GM19438 (cell line): ENCODE measurements around the gene GRB10.
"Not testable (repeated sequence)": the region's sequence is repeated elsewhere in the genome, so short reads cannot be mapped to it uniquely, and the experiment has no call there.

Source experiments
- ATAC-seq: cut with Tn5 transposase; IDR thresholded peaks from one replicate; pipeline ENCODE4 v1.9.1; 2021; ENCODE audit warnings: low read depth; ENCODE audit not compliant: unreplicated experiment

Gene GRB10

GRCh38 chr7:50781381-50782293 is 1.1 kb downstream of the GRB10 start:
- ATAC-seq: no peak

DNA sequence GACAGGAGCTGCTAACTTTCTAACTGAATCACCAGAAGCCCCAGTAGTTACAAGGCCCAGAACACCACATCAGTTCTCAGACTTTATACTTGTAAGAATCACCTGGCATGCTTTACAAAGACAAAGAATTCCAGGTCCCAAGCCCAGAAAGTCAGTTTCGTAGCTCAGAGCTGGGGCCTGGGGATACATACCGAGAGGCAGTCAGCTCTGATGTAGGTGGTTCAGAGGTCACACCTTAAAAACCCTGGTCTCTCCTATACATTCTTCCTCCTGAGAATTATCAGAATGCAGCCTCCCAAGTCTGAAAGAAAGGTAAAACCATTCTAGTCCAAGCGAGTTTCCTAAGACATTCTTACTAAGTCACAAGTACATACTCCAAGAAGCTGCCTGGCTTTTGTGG is 2.3 kb downstream of the GRB10 start:
- no peak for ATAC-seq

DNA sequence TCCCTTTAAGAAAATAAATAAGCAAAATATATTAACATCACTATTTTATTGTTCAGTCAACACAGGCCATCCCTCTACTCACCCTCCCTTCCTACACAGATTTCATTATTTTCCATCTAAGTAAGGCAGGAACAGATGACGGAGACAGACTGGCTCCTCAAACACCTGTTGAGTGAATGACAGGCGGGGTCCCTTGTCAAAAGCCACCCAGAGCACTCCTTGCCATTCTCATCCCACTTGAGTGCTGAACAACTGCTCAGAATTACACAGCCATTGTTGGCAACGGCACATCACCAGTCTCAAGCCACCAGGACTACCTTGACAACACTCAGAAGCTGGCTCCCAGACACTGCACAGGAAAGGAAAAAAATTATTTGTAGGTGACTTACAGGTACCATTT is 3.3 kb downstream of the GRB10 start:
- ATAC-seq: no peak

GRCh38 chr7:50778189-50778588 is 4.5 kb downstream of the GRB10 start:
- no peak for ATAC-seq

DNA sequence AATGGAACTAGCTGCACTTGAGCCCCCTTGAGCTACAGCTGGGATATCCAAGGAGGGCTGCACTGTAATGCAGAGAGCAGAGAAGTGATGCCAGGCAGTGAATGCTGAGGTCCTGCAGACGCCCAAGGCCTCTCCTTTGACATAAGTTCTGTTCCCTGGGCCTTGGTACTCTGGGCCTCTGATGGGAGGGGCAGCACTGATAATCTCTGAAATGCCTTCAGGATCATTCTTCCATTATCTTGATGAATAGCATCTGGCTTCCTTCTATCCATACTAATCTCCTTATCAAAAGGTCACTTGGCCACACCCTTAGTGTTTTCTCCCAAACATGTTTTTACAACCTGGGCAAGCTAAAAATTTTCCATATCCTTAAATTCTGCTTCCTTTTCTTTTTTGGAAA is 6.9 kb downstream of the GRB10 start:
- ATAC-seq: no peak

- ATAC-seq: no peak
Measured at GRCh38 chr7:50775231-50775630, 7.5 kb downstream of the GRB10 start.

DNA sequence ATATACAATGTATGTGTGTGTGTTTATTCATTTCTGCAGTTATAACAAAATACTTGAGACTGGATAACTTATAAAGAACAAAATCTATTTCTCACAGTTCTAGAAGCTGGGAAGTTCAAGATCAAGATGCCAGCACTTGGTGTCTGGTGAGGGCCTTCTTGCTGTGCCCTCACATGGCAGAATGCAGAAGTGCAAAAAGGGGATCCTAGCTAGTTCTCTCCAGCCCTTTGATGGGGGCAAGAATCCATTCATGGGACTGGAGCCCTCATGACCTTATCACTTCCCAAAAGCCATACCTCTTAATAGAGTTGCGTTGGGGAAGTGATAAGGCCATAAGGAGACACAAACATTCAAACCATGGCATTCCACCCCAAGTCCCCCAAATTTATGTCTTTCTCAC is 8.4 kb downstream of the GRB10 start:
- ATAC-seq: no peak

- ATAC-seq: not testable (repeated sequence)
Measured at GRCh38 chr7:50773071-50773470, 9.6 kb downstream of the GRB10 start.

DNA sequence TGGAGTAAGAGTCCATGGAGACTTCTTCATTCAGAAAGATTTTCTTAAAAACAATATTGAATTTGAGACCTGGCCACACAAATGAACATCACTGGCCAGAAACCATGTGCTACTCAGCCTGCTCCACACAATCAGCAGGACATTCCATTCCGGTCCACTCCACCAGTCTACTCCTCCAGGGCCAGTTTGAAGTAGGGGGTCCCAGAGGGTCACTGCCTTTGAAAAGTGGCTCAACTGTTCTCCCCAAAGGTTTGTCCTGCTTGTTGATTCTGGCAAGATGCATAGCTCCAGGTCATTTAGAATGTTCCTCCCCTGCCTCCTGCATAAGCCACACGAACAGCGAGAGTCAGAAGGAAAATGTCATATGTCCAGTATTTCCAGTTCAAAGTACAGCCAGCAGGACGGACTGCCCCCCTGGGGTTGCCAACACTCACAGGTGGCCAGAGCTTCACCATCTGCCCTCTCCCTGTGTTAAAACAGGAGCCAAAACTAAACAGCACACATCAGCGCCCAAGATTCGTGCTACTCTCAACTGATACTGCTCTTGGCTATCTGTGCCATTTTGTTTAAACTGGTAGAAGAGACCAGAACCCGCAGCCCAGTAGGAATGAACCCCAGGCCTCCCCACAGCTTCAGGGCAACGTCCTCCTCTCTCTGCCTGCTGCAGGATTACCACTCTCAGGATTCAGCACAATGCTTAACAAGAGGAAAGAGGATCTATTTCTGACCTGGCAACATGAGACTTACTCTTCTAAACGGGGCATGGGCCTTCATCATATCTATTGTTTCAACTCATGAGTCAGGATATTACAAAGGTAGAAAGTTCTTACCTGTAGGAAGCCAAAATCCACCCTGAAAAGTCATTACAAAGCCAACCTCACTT is 11.3 kb downstream of the GRB10 start:
- no peak for ATAC-seq

DNA sequence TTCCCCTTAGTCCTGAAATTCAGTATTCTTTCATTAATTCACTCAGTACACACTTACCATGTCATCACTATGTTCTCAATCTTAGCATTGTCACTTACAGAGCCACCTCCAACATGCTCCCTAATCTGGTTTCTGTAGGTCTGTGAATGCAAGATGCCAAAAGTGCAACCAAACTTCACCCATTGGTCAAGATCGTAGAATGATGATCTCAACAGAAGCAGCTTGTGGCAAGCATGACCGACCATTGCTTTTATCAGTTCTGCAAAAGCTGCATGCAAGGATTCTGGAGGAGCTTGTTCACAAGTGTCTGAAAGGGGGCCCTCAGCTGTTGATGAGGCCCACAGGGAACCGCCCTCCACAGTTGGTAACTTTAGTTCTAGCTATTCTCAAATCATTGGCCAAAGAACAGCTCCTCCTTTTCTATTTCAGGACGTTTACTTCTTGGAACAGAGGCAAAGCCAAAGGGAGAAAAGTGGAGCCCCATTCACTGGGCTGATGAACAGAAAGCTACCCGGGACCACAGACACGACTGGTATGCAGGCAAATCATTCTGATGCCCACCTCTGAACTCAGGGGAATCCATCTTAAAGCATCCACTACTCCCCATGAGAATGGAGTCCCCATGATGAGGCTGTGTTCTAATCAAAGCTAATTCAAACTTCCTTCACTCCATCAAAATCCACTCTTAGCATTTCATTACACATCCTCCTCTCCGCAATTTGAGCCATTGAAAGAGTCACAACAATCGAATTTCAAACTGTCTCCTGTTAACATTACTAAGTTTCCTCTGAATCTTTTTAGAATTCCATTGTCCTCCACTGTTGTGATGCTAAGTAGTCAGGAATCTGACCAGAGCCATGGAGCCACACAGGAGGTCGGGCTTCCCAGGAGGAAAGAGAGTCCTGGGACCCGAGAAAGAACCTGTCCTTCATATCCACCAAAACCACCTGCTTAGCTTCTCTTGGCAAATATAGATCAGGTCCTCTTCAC is 13.9 kb downstream of the GRB10 start:
- ATAC-seq: no peak

DNA sequence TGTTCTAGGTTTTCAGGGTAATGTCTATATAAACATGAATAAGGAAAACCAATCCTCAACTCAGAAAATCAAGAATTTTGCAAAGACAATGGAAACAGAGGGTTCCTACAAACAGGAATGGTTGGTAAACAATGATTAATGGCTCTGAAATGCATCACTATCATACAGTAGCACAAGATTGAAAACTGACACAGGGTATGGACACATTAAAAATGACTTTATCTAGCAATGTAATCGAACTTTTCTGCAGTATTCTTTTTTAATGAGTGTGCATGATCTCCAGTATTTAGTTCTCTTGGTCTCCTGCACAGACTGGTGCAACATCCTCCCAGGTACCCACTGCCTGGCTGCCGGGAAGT is 15.9 kb downstream of the GRB10 start:
- ATAC-seq: no peak

DNA sequence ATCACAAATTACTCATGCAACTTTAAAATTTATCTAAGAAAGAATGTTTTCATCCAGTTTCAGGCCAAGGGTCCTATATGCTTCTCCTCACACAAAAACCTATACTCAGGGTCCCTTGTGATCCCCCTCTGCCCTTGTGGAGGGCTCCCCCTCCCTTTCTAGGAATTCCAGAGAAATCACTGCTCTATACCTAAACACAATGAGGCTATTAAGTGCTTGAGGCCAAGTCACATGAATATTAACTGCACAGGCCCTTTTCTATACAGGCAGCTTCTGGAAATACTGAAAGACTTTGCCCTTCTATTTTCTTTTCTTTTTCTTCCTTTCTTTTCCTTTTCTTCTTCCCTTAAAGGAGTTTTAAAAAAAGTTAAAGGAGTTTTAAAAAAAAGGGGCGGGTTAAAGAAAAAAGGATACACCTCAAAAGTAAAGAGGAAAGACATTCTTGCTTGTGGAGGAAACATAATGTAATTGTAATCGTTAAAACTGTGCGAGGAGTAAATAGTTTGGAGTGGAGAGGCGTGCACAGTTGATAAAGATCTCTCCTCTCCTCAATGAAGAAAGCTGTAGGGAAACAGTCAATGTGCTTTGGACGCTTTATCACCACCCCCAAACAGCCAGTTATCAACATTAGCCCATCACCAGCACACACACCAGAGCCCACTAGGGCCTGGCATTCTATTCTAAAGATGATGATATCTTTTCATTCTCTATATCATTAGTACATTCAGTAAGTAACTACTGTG is 16.4 kb downstream of the GRB10 start:
- ATAC-seq: no peak

GRCh38 chr7:50762337-50762736 is 20.4 kb downstream of the GRB10 start:
- ATAC-seq: no peak

- no peak for ATAC-seq
Measured at GRCh38 chr7:50761713-50762112, 21.0 kb downstream of the GRB10 start.

- ATAC-seq: no peak
Measured at GRCh38 chr7:50757703-50758390, 24.8 kb downstream of the GRB10 start.

DNA sequence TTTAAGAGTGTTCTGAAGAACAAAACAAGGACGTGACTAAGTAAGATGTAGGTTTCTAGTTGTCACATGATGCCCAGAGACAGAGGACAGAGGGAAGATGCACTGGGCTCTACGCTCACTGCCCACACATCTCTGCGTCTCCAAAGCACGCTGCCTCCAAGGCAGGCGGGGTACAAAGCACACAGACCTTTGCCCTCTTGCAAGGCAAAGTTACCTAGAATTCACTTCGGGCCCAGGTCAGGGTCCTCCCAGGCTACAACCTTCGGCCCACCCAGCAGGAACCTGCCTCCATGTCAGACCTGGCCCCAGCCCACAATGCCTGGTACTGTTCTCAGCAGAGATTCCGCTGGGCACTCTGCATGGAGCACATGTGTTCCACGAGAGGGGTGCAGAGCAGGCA is 26.5 kb downstream of the GRB10 start:
- ATAC-seq: no peak

DNA sequence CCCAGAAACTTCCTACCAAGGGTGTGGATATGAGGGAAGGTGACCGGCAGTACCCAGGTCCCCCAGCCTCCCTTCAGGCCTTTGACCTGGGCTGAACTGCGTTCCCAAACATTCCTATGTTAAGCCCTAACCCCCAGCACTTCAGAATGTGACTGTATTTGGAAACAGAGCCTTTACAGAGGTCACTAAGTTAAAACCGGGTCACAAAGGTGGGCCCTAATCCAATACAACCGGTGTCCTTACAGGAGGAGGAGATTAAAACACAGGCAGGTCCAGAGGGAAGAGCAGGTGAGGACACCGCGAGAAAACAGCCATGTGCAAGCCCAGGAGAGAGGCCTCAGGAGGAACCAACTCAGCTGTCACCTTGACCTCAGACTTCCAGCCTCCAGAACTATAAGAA is 28.0 kb downstream of the GRB10 start:
- ATAC-seq: no peak

DNA sequence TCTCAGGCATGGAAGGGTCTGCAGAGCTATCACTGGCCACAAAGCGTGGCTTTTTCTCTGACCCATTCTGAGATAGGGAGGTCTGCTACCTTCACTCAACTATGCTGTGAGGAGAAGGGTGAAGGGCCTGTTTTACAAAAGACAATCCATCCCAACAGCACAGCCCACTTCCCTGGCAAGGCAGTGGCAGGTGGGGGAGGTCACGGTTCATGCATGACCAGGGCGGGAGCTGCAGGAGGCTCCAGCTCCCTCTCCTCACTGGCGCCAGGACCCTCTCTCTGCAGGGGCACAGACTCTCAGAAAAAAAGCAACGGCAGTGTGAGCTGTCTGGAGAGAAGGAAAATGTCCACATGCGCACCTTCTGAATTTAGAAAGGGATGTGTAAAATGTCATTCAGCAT is 28.5 kb downstream of the GRB10 start:
- ATAC-seq: no peak

DNA sequence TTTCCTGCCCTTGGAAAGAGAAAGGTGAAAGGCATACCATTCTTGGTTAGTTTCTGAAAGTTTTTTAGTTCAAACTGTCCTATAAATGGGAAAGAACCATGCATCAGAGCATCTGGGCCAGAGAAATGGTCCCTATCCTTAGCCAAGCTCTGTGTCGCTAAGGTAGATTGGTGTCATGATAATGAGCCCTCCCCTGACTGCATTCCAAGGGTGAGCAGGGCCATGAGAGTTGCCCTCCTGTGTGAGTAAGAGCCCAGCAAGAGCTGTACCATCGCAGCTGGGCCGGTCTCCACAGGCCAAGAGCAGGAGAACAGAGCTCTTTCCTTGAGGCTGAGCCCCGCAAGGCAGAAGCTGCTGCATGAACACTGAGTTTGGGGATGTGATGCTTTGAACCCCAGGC is 30.3 kb downstream of the GRB10 start:
- no peak for ATAC-seq
